Parathyroid adenoma (tissue), 2 donors: ENCODE data around the gene STARD13.

Experiments used
- H2AFZ ChIP-seq: fragments of 300-600 bp; sonication (generic); one replicate; pipeline ENCODE4 v1.7.0; 2017; ENCODE audit warnings: antibody characterized with exemption, mild to moderate bottlenecking
- H3K27ac ChIP-seq: fragments of 300-600 bp; sonication (generic); one replicate; pipeline ENCODE4 v1.7.0; 2017
- H3K27me3 ChIP-seq: fragments of 300-600 bp; sonication (generic); one replicate; pipeline ENCODE4 v1.7.0; 2017; ENCODE audit warnings: low read length; ENCODE audit not compliant: control insufficient read depth, insufficient read depth
- H3K36me3 ChIP-seq: fragments of 300-600 bp; sonication (generic); one replicate; pipeline ENCODE4 v1.7.0; 2017; ENCODE audit warnings: low read length; ENCODE audit not compliant: control insufficient read depth, insufficient read depth
- H3K4me1 ChIP-seq: fragments of 300-600 bp; sonication (generic); one replicate; pipeline ENCODE4 v1.7.0; 2017; ENCODE audit warnings: control low read depth
- H3K4me2 ChIP-seq: fragments of 300-600 bp; sonication (generic); one replicate; pipeline ENCODE4 v1.7.0; 2017; ENCODE audit warnings: low read length
- H3K4me3 ChIP-seq: fragments of 300-600 bp; sonication (generic); one replicate; pipeline ENCODE4 v1.7.0; 2017; ENCODE audit warnings: low read depth, low read length
- H3K79me2 ChIP-seq: fragments of 300-600 bp; sonication (generic); one replicate; pipeline ENCODE4 v1.7.0; 2017; ENCODE audit warnings: control low read depth
- H3K9ac ChIP-seq: fragments of 300-600 bp; sonication (generic); one replicate; pipeline ENCODE4 v1.7.0; 2017; ENCODE audit warnings: mild to moderate bottlenecking
- H3K9me3 ChIP-seq: fragments of 300-600 bp; sonication (generic); one replicate; pipeline ENCODE4 v1.7.0; 2017; ENCODE audit warnings: low read length; ENCODE audit not compliant: control insufficient read depth
- CTCF ChIP-seq: fragments of 300-600 bp; sonication (generic); IDR thresholded peaks from one replicate; pipeline ENCODE4 v1.7.0; 2017; ENCODE audit warnings: antibody characterized with exemption, mild to moderate bottlenecking
- donor health status: primary hyperparathyroidism.

The STARD13 gene

GRCh38 chr13:33189470-33189869 lies 96.1 kb downstream of the STARD13 start:
- no peak overlapping the region for H2AFZ ChIP-seq
- no peaks in the 10 kb centered on the region for H3K27me3 ChIP-seq
- H3K4me2 ChIP-seq: no peak overlapping the region
- H3K9ac ChIP-seq: no peak overlapping the region
- no peak overlapping the region for H3K4me3 ChIP-seq
- no peaks in the 10 kb centered on the region for H3K79me2 ChIP-seq
- H3K36me3 ChIP-seq: no peaks in the 10 kb centered on the region
- TF ChIP-seq CTCF: no peak
- H3K9me3 ChIP-seq: no peaks in the 10 kb centered on the region
- H3K27ac ChIP-seq: peak overlapping the region; percentile 2
- peaks cover 15% of the 10 kb centered on the region for H3K4me1 ChIP-seq

GRCh38 chr13:33188093-33188882 lies 97.3 kb downstream of the STARD13 start:
- Histone ChIP-seq H2AFZ (no peak overlapping the region), H3K27ac (peak overlapping the region; percentile 29), H3K9me3 (no peaks in the 10 kb centered on the region), H3K36me3 (no peaks in the 10 kb centered on the region), H3K4me1 (peaks cover 7% of the 10 kb centered on the region), H3K4me2 (no peak overlapping the region), H3K9ac (no peak overlapping the region), H3K27me3 (no peaks in the 10 kb centered on the region), H3K4me3 (no peak overlapping the region), H3K79me2 (no peaks in the 10 kb centered on the region)
- TF ChIP-seq CTCF: no peak

GRCh38 chr13:33186861-33187291 lies 98.7 kb downstream of the STARD13 start:
- Histone ChIP-seq H3K4me1 (peaks cover 5% of the 10 kb centered on the region), H2AFZ (no peak overlapping the region), H3K27me3 (no peaks in the 10 kb centered on the region), H3K4me2 (no peak overlapping the region), H3K27ac (peak overlapping the region; percentile 53), H3K36me3 (no peaks in the 10 kb centered on the region), H3K9me3 (no peaks in the 10 kb centered on the region), H3K79me2 (no peaks in the 10 kb centered on the region), H3K9ac (no peak overlapping the region), H3K4me3 (no peak overlapping the region)
- TF ChIP-seq CTCF: no peak

- Histone ChIP-seq H3K27ac (peak overlapping the region; percentile 53), H3K9me3 (no peaks in the 10 kb centered on the region), H3K36me3 (no peaks in the 10 kb centered on the region), H3K27me3 (no peaks in the 10 kb centered on the region), H2AFZ (no peak overlapping the region), H3K4me2 (no peak overlapping the region), H3K9ac (no peak overlapping the region), H3K79me2 (no peaks in the 10 kb centered on the region), H3K4me1 (no peaks in the 10 kb centered on the region), H3K4me3 (no peak overlapping the region)
- no peak for TF ChIP-seq CTCF
Observed at GRCh38 chr13:33185853-33186252, 99.7 kb downstream of the STARD13 start.

- no peak overlapping the region for H3K9ac ChIP-seq
- no peak overlapping the region for H3K27ac ChIP-seq
- TF ChIP-seq CTCF: no peak
- no peaks in the 10 kb centered on the region for H3K27me3 ChIP-seq
- no peaks in the 10 kb centered on the region for H3K9me3 ChIP-seq
- no peak overlapping the region for H3K4me2 ChIP-seq
- no peaks in the 10 kb centered on the region for H3K4me1 ChIP-seq
- H3K36me3 ChIP-seq: no peaks in the 10 kb centered on the region
- H3K4me3 ChIP-seq: no peak overlapping the region
- H3K79me2 ChIP-seq: no peaks in the 10 kb centered on the region
- H2AFZ ChIP-seq: no peak overlapping the region
Observed at GRCh38 chr13:33184530-33184929, 101.0 kb downstream of the STARD13 start.
